ENCODE measurements around the gene HK2. TPM values are rescaled to one million over a fixed set of nuclear protein-coding genes. Genes with fewer than 3 reads are reported as not detected.

HK2 gene
- total RNA-seq, 6 experiments from 2014 or later, result 26.2 to 51.3 (median 28.4) TPM

DNA sequence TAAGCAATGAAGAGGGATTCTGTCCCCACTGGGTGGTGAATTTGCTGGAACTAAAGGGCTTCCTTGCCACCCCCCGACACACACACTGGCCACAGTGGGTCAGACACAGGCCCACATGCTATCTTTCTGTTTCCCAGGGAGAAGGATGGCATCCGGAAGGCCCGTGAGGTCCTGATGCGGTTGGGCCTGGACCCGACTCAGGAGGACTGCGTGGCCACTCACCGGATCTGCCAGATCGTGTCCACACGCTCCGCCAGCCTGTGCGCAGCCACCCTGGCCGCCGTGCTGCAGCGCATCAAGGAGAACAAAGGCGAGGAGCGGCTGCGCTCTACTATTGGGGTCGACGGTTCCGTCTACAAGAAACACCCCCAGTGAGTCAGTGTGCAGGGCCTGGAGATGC lies 44.6 kb downstream of the HK2 start:
- Mint-ChIP-seq H3K27me3 (ENCODE audit: insufficient read depth) (no peaks in the 10 kb centered on the region), H3K36me3 (ENCODE audit: low read depth) (peaks cover 51% of the 10 kb centered on the region), H3K9me3 (no peaks in the 10 kb centered on the region), H3K27ac (no peak overlapping the region), H3K4me3 (no peak overlapping the region), H3K4me1 (ENCODE audit: low read depth) (peaks cover 34% of the 10 kb centered on the region)
- DNase-seq, result no peak
- no peak for TF ChIP-seq CTCF (IDR thresholded peaks at IDR 0.05)

DNA sequence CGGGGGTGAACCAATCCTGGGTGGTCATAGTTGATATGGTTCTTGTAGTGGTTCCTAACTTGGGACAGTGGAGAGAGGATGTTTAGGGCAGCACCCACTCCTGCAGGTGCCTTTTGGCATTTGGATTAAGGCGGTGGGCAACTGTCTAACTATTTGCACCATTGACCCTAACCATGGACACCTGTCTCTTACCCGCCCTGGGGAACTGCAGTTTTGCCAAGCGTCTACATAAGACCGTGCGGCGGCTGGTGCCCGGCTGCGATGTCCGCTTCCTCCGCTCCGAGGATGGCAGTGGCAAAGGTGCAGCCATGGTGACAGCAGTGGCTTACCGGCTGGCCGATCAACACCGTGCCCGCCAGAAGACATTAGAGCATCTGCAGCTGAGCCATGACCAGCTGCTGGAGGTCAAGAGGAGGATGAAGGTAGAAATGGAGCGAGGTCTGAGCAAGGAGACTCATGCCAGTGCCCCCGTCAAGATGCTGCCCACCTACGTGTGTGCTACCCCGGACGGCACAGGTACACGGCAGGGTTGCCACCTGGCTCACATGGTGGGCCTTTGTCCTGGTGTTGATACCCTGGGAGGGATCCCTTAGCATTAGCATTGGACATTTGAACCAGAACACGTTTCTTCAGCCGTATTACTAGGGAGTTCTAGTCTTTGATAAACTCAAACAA lies 46.3 kb downstream of the HK2 start:
- peaks cover 49% of the 10 kb centered on the region for H3K36me3 Mint-ChIP-seq (ENCODE audit: low read depth)
- no peak overlapping the region for H3K27ac Mint-ChIP-seq
- DNase-seq, result no peak
- H3K4me1 Mint-ChIP-seq (ENCODE audit: low read depth), result peaks cover 21% of the 10 kb centered on the region
- H3K27me3 Mint-ChIP-seq (ENCODE audit: insufficient read depth), result no peaks in the 10 kb centered on the region
- H3K9me3 Mint-ChIP-seq, result no peaks in the 10 kb centered on the region
- TF ChIP-seq CTCF (IDR thresholded peaks at IDR 0.05), result no peak
- H3K4me3 Mint-ChIP-seq, result no peak overlapping the region

DNA sequence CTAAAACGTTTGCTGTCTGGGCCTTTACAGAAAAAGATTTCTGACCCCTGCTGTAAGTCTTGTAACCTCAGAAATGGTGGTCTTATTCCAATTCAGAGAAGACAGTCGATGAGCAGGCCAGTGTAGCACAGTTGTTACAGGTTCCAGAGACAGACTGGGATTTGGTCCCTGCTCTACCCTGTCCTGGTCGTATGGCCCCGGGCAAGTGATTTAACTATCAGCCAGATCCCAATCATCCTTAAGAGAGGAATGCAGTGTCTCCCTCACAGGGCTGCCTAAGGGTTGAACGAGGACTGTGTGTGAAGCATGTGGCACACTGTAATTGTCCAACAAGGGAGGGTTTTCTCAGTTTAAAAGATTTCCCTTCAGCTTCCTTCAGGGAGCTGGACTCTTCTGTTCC lies 47.2 kb downstream of the HK2 start:
- DNase-seq, result no peak

GRCh38 chr2:74881626-74882298 lies 47.8 kb downstream of the HK2 start:
- Mint-ChIP-seq H3K9me3 (peaks cover 3% of the 10 kb centered on the region; the same call in 1 of the 2 replicates), H3K4me1 (ENCODE audit: low read depth) (peaks cover 25% of the 10 kb centered on the region), H3K4me3 (no peak overlapping the region), H3K36me3 (ENCODE audit: low read depth) (peaks cover 55% of the 10 kb centered on the region), H3K27ac (no peak overlapping the region), H3K27me3 (ENCODE audit: insufficient read depth) (no peaks in the 10 kb centered on the region; the same call in 1 of the 2 replicates)
- TF ChIP-seq CTCF (IDR thresholded peaks at IDR 0.05), result no peak
- DNase-seq, result no peak

More for the DNA sequence above, 47.2 kb downstream of the HK2 start:
- TF ChIP-seq CTCF (IDR thresholded peaks at IDR 0.05), result no peak
- no peaks in the 10 kb centered on the region; the same call in 1 of the 2 replicates for H3K27me3 Mint-ChIP-seq (ENCODE audit: insufficient read depth)
- peaks cover 21% of the 10 kb centered on the region for H3K4me1 Mint-ChIP-seq (ENCODE audit: low read depth)
- peak overlapping the region; percentile 36; the same call in 1 of the 2 replicates for H3K27ac Mint-ChIP-seq
- H3K9me3 Mint-ChIP-seq, result peaks cover under 1% of the 10 kb centered on the region; the same call in 1 of the 2 replicates
- H3K4me3 Mint-ChIP-seq, result no peak overlapping the region
- H3K36me3 Mint-ChIP-seq (ENCODE audit: low read depth), result peaks cover 54% of the 10 kb centered on the region

DNA sequence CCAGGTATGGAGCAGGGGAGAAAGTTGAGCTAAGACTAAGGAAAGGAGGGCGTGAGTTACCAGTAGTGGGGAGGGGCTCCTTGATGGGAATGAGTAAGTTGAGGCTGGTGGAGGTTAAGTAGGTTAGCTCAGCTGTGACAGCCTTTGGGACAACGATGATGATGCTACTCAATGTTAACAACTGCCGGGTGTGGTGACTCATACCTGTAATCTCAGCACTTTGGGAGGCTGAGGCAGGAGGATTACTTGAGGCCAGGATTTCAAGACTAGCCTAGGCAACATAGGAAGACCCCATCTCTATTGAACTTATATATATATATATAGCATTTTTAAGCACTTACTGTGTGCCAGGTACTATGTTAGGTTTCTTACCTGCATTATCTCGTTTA lies 48.4 kb downstream of the HK2 start:
- H3K9me3 Mint-ChIP-seq, result peaks cover 3% of the 10 kb centered on the region; the same call in 1 of the 2 replicates
- H3K27me3 Mint-ChIP-seq (ENCODE audit: insufficient read depth), result peaks cover 2% of the 10 kb centered on the region
- H3K4me1 Mint-ChIP-seq (ENCODE audit: low read depth), result peaks cover 30% of the 10 kb centered on the region
- H3K4me3 Mint-ChIP-seq, result no peak overlapping the region
- DNase-seq, result no peak
- TF ChIP-seq CTCF (IDR thresholded peaks at IDR 0.05), result no peak
- H3K27ac Mint-ChIP-seq, result no peak overlapping the region
- H3K36me3 Mint-ChIP-seq (ENCODE audit: low read depth), result peaks cover 53% of the 10 kb centered on the region

Measured in HFFc6 (cell line).